ENCODE measurements around the gene CFAP206. TPM values are rescaled to one million over a fixed set of nuclear protein-coding genes. Genes with fewer than 3 reads are reported as not detected.

The CFAP206 gene
- total and polyA plus RNA-seq, 2 donors (not counting 1 experiment from before 2014, with no cell fraction given), result not detected

- no peak for TF ChIP-seq EZH2 (IDR thresholded peaks at IDR 0.05; ENCODE audit: borderline replicate concordance, insufficient read depth, low read depth, low read length, poor library complexity, severe bottlenecking)
- no peak for TF ChIP-seq CTCF (IDR thresholded peaks at IDR 0.05)
- ATAC-seq (ENCODE audit: low read depth), result no peak
- no peaks in the 10 kb centered on the region for H3K4me1 ChIP-seq (ENCODE audit: control insufficient read depth in 2 of 2, insufficient read depth in 2 of 2, low read length in 2 of 2)
- H3K79me2 ChIP-seq (ENCODE audit: control insufficient read depth, insufficient read depth, low read length), result no peaks in the 10 kb centered on the region
- intact Hi-C loops (cut with micrococcal nuclease), result no loop called here
- H3K27me3 ChIP-seq (replicated peaks in 1 of 4; ENCODE audit: control extremely low read depth in 1 of 4, control insufficient read depth in 3 of 4, insufficient read depth in 4 of 4, low read length in 3 of 4), result no peaks in the 10 kb centered on the region
- Mint-ChIP-seq H3K27me3 (no peaks in the 10 kb centered on the region), H3K4me3 (no peak overlapping the region), H3K27ac (no peak overlapping the region), H3K4me1 (no peaks in the 10 kb centered on the region), H3K9me3 (ENCODE audit: insufficient read depth) (peaks cover 16% of the 10 kb centered on the region)
- DNase-seq, result no peak
- H4K20me1 ChIP-seq (ENCODE audit: control insufficient read depth, insufficient read depth, low read length, poor library complexity, severe bottlenecking), result no peaks in the 10 kb centered on the region
- CTCF ChIA-PET, result no interaction called here
- no peak overlapping the region for H3K4me3 ChIP-seq (ENCODE audit: control extremely low read depth in 1 of 5, extremely low read depth in 1 of 5, insufficient read depth in 1 of 5, low read depth in 2 of 5, low read length in 4 of 5)
- no peak overlapping the region for H3K9ac ChIP-seq (ENCODE audit: low read length)
- H2AFZ ChIP-seq (ENCODE audit: insufficient read depth, low read depth, low read length, poor library complexity, severe bottlenecking), result no peak overlapping the region
- no peak overlapping the region for H3K27ac ChIP-seq (ENCODE audit: low read length in 2 of 2)
- peaks cover 0 to 13% (median 2%) of the 10 kb centered on the region in 3 donors for H3K9me3 ChIP-seq (ENCODE audit: control extremely low read depth in 1 of 3, control insufficient read depth in 2 of 3, insufficient read depth in 1 of 3, low read length in 2 of 3)
- H3K4me2 ChIP-seq (replicated peaks; ENCODE audit: low read depth, low read length, poor library complexity, severe bottlenecking), result no peak overlapping the region
- POLR2A ChIA-PET, result no interaction called here
- no CpG with 5 or more reads among the region's 3 CpGs for WGBS (ENCODE audit: insufficient coverage)
- H3K36me3 ChIP-seq (replicated peaks in 1 of 2; ENCODE audit: control extremely low read depth in 1 of 2, control insufficient read depth in 1 of 2, extremely low read depth in 1 of 2, insufficient read depth in 2 of 2, low read length in 1 of 2), result no peaks in the 10 kb centered on the region
These were observed 40.9 kb upstream of the CFAP206 start for GRCh38 chr6:87366899-87367298.

- no peak overlapping the region for H3K27ac ChIP-seq (ENCODE audit: low read length in 2 of 2)
- no peak overlapping the region for H3K4me2 ChIP-seq (replicated peaks; ENCODE audit: low read depth, low read length, poor library complexity, severe bottlenecking)
- ATAC-seq (ENCODE audit: low read depth) (no peak), DNase-seq (no peak)
- peaks cover 0 to 12% (median 0%) of the 10 kb centered on the region in 3 donors for H3K9me3 ChIP-seq (ENCODE audit: control extremely low read depth in 1 of 3, control insufficient read depth in 2 of 3, insufficient read depth in 1 of 3, low read length in 2 of 3)
- no CpG with 5 or more reads among the region's 2 CpGs for WGBS (ENCODE audit: insufficient coverage)
- ChIA-PET POLR2A (interaction anchor here (0.6 kb wide), 1 partner anchor 34 kb away, joined by 5 read pairs; no protein-coding TSS in a partner anchor), CTCF (no interaction called here)
- Mint-ChIP-seq H3K9me3 (ENCODE audit: insufficient read depth) (peaks cover 3% of the 10 kb centered on the region), H3K4me3 (no peak overlapping the region), H3K4me1 (peaks cover under 1% of the 10 kb centered on the region), H3K27ac (no peak overlapping the region), H3K27me3 (no peaks in the 10 kb centered on the region)
- intact Hi-C loops (cut with micrococcal nuclease), result no loop called here
- H3K27me3 ChIP-seq (replicated peaks in 1 of 4; ENCODE audit: control extremely low read depth in 1 of 4, control insufficient read depth in 3 of 4, insufficient read depth in 4 of 4, low read length in 3 of 4), result no peaks in the 10 kb centered on the region
- no peaks in the 10 kb centered on the region for H3K79me2 ChIP-seq (ENCODE audit: control insufficient read depth, insufficient read depth, low read length)
- no peak overlapping the region for H3K9ac ChIP-seq (ENCODE audit: low read length)
- H4K20me1 ChIP-seq (ENCODE audit: control insufficient read depth, insufficient read depth, low read length, poor library complexity, severe bottlenecking), result no peaks in the 10 kb centered on the region
- peaks cover 0 to 2% of the 10 kb centered on the region in 2 donors for H3K4me1 ChIP-seq (ENCODE audit: control insufficient read depth in 2 of 2, insufficient read depth in 2 of 2, low read length in 2 of 2)
- H3K36me3 ChIP-seq (replicated peaks in 1 of 2; ENCODE audit: control extremely low read depth in 1 of 2, control insufficient read depth in 1 of 2, extremely low read depth in 1 of 2, insufficient read depth in 2 of 2, low read length in 1 of 2), result no peaks in the 10 kb centered on the region
- TF ChIP-seq EZH2 (IDR thresholded peaks at IDR 0.05; ENCODE audit: borderline replicate concordance, insufficient read depth, low read depth, low read length, poor library complexity, severe bottlenecking), result no peak
- no peak for TF ChIP-seq CTCF (IDR thresholded peaks at IDR 0.05)
- H3K4me3 ChIP-seq (ENCODE audit: control extremely low read depth in 1 of 5, extremely low read depth in 1 of 5, insufficient read depth in 1 of 5, low read depth in 2 of 5, low read length in 4 of 5), result no peak overlapping the region
- H2AFZ ChIP-seq (ENCODE audit: insufficient read depth, low read depth, low read length, poor library complexity, severe bottlenecking), result no peak overlapping the region
These were observed 34.4 kb upstream of the CFAP206 start for GRCh38 chr6:87373377-87373776.
